ENCODE data around the gene POR. TPM values are rescaled to one million over a fixed set of nuclear protein-coding genes. Genes with fewer than 3 reads are reported as not detected.

POR gene
- total and polyA plus RNA-seq, 2 of the 8 experiments (the other 6 are each of a cell fraction or from before 2014, with no cell fraction given): 98.7 to 144 TPM

DNA sequence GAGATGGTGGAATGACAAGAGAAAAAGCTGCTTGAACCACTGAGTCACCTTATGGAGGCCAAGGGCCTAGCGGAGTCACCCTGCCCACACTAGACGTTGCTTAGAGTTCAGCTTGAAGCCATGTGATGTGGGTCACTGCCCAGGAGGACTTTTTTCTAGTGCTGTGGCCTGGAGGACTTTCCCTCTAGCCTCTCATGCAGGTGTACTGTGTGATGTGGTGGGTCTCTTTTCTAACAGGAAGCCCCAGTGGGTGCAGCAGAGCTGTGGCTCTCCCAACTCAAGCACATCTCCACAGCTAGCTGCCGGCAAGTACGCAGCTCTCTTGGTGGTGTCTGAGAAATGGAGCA is 13.6 kb downstream of the POR start:
- no peak overlapping the region for H2BK12ac ChIP-seq (ENCODE audit: low read depth, low read length)
- no peak overlapping the region for H2AK5ac ChIP-seq (ENCODE audit: low read depth, low read length)
- TF ChIP-seq SIX5 (IDR thresholded peaks at IDR 0.05; ENCODE audit: low read depth, low read length): no peak
- TF ChIP-seq CEBPB (IDR thresholded peaks at IDR 0.05; ENCODE audit: low read depth, low read length): no peak
- TF ChIP-seq GABPA (IDR thresholded peaks at IDR 0.05; ENCODE audit: borderline replicate concordance, insufficient read depth, low read length): no peak
- TF ChIP-seq TCF12 (IDR thresholded peaks at IDR 0.05; ENCODE audit: low read depth, low read length): no peak
- no peak for TF ChIP-seq TAF1 (IDR thresholded peaks at IDR 0.05; ENCODE audit: low read depth, low read length)
- TF ChIP-seq JUN (IDR thresholded peaks at IDR 0.05; ENCODE audit: low read depth, low read length): no peak
- TF ChIP-seq, protein P1, sequence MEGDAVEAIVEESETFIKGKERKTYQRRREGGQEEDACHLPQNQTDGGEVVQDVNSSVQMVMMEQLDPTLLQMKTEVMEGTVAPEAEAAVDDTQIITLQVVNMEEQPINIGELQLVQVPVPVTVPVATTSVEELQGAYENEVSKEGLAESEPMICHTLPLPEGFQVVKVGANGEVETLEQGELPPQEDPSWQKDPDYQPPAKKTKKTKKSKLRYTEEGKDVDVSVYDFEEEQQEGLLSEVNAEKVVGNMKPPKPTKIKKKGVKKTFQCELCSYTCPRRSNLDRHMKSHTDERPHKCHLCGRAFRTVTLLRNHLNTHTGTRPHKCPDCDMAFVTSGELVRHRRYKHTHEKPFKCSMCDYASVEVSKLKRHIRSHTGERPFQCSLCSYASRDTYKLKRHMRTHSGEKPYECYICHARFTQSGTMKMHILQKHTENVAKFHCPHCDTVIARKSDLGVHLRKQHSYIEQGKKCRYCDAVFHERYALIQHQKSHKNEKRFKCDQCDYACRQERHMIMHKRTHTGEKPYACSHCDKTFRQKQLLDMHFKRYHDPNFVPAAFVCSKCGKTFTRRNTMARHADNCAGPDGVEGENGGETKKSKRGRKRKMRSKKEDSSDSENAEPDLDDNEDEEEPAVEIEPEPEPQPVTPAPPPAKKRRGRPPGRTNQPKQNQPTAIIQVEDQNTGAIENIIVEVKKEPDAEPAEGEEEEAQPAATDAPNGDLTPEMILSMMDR (IDR thresholded peaks at IDR 0.05; ENCODE audit: control extremely low read depth in 1 of 3, insufficient read depth in 1 of 3, low read depth in 1 of 3, low read length in 3 of 3): no peak
- no peak for TF ChIP-seq SRF (IDR thresholded peaks at IDR 0.05; ENCODE audit: low read depth, low read length)
- TF ChIP-seq NANOG (IDR thresholded peaks at IDR 0.05; ENCODE audit: insufficient read depth, low read depth, low read length, poor library complexity, severe bottlenecking): no peak
- TF ChIP-seq SUZ12 (IDR thresholded peaks at IDR 0.05; ENCODE audit: low read length): no peak
- TF ChIP-seq TBP (IDR thresholded peaks at IDR 0.05; ENCODE audit: low read depth, low read length): no peak

More for the DNA sequence above, 13.6 kb downstream of the POR start:
- Histone ChIP-seq H4K8ac (ENCODE audit: extremely low read depth, insufficient read depth, low read length) (no peak overlapping the region), H2BK5ac (ENCODE audit: low read depth, low read length) (no peak overlapping the region), H3K23ac (ENCODE audit: insufficient read length) (no peak overlapping the region), H3K4ac (replicated peaks; ENCODE audit: insufficient read length, low read depth, low read length) (no peak overlapping the region), H3K79me1 (ENCODE audit: low read depth, low read length) (peaks cover 18% of the 10 kb centered on the region), H4K20me1 (replicated peaks in 1 of 2; ENCODE audit: control insufficient read depth in 1 of 2, insufficient read depth in 2 of 2, low read length in 2 of 2) (peaks cover 8 to 18% of the 10 kb centered on the region in 2 experiments), H3K56ac (replicated peaks; ENCODE audit: insufficient read length, low read depth, low read length) (no peak overlapping the region), H3K14ac (ENCODE audit: insufficient read length) (no peak overlapping the region), H3K9ac (replicated peaks in 1 of 4; ENCODE audit: extremely low read depth in 1 of 4, low read depth in 3 of 4, low read length in 3 of 4) (no peak overlapping the region), H3K36me3 (ENCODE audit: control insufficient read depth in 2 of 4, insufficient read depth in 4 of 4, low read length in 3 of 4) (no peaks in the 10 kb centered on the region; a peak in 1 of 8 replicates), H2BK120ac (replicated peaks; ENCODE audit: low read depth, low read length) (no peak overlapping the region), H3K4me1 (replicated peaks in 1 of 4; ENCODE audit: control insufficient read depth in 3 of 4, insufficient read depth in 4 of 4, low read length in 3 of 4) (peaks cover 0 to 3% (median 0%) of the 10 kb centered on the region in 4 experiments; a peak in 1 of 7 replicates), H2AFZ (ENCODE audit: low read length) (no peak overlapping the region), H4K91ac (replicated peaks; ENCODE audit: insufficient read length, low read length) (no peak overlapping the region), H3K27ac (ENCODE audit: low read depth, low read length) (no peak overlapping the region), H3K4me3 (ENCODE audit: extremely low read depth in 1 of 4, insufficient read depth in 2 of 4, low read depth in 3 of 4, low read length in 4 of 4) (no peak overlapping the region), H2BK20ac (ENCODE audit: low read length) (no peak overlapping the region), H3K18ac (ENCODE audit: extremely low read depth, low read length) (no peak overlapping the region), H3K9me3 (ENCODE audit: insufficient read depth in 2 of 2, low read depth in 1 of 2, low read length in 1 of 2) (peaks cover 0 to 2% of the 10 kb centered on the region in 2 experiments; a peak in 2 of 4 replicates), H3K79me2 (ENCODE audit: control insufficient read depth in 1 of 2, insufficient read depth in 2 of 2, low read length in 2 of 2) (peaks cover 21 to 66% of the 10 kb centered on the region in 2 experiments), H4K5ac (ENCODE audit: insufficient read length, low read depth, low read length) (no peak overlapping the region), H3K4me2 (ENCODE audit: insufficient read depth in 1 of 2, low read depth in 2 of 2, low read length in 2 of 2) (no peak overlapping the region), H3K27me3 (replicated peaks in 1 of 4; ENCODE audit: control insufficient read depth in 3 of 4, extremely low read depth in 1 of 4, insufficient read depth in 3 of 4, low read length in 3 of 4) (no peaks in the 10 kb centered on the region), H2BK15ac (ENCODE audit: low read length) (no peak overlapping the region), H3K23me2 (ENCODE audit: low read depth, low read length) (0 out of 2 replicates have a peak, but pooled peaks cover 2% of the 10 kb centered on the region)
- DNase-seq (ENCODE audit: low read depth in 1 of 2, low spot score in 2 of 2) (no peak), FAIRE-seq (no peak)
- ChIA-PET CTCF (ENCODE audit: partially characterized antibody) (interaction anchor here (1.1 to 1.2 kb wide), 2 partner anchors 31 to 63 kb away, joined by 3 to 6 read pairs; no protein-coding TSS in a partner anchor), POLR2A (ENCODE audit: partially characterized antibody) (interaction anchor here (0.7 to 2.1 kb wide), 5 partner anchors 9 to 143 kb away, joined by 3 to 15 read pairs (median 3); partner anchors contain the start of gene POR)
- 93% methylated on average over 4 of the region's 4 CpGs; no CpG with 5 or more reads in 1 of the 2 experiments for WGBS, 2 experiments (ENCODE audit: extremely low coverage in 1 of 2, insufficient coverage in 1 of 2, insufficient read length in 1 of 2, insufficient replicate concordance in 2 of 2, low coverage in 1 of 2, low lambda C conversion rate in 2 of 2, missing lambda C conversion rate in 1 of 2)
